HL-60 (cell line): Measurements from ENCODE around the gene SCO1.

Source experiments
- DNase-seq, 2 experiments: peaks; one replicate each; pipeline ENCODE4 v3.0.0-alpha.2; 2010 to 2020; ENCODE audit warnings: low read depth in 1 of 2, low spot score in 1 of 2
- H3K27ac ChIP-seq: fragments of 250-450 bp; sonication (Bioruptor Pico); replicated peaks from 2 replicates; pipeline ENCODE4 v1.5.1; 2020; ENCODE audit warnings: mild to moderate bottlenecking, moderate library complexity
- H3K27me3 ChIP-seq: fragments of 250-450 bp; sonication (Bioruptor Pico); 2 replicates; pipeline ENCODE4 v1.5.1; 2021; ENCODE audit warnings: mild to moderate bottlenecking, moderate library complexity; ENCODE audit not compliant: insufficient read depth, poor library complexity, severe bottlenecking
- H3K4me3 ChIP-seq: replicated peaks from 2 replicates; pipeline ENCODE4 v1.5.1; 2011; ENCODE audit warnings: mild to moderate bottlenecking, control low read depth, low read length; ENCODE audit not compliant: insufficient read depth
- GABPA ChIP-seq: IDR thresholded peaks from 2 replicates; pipeline ENCODE4 v1.6.1; 2012; ENCODE audit warnings: low read depth
- POLR2AphosphoS5 ChIP-seq: IDR thresholded peaks from 2 replicates; pipeline ENCODE4 v1.6.1; 2012; ENCODE audit warnings: low read depth
- SPI1 ChIP-seq: IDR thresholded peaks from 2 replicates; pipeline ENCODE4 v1.6.1; 2012; ENCODE audit warnings: low read depth, mild to moderate bottlenecking, borderline replicate concordance
- TF ChIP-seq, protein P1 (sequence below): IDR thresholded peaks from one replicate; pipeline ENCODE4 v1.5.1; 2011; ENCODE audit warnings: low read length, control low read depth, inconsistent platforms; ENCODE audit not compliant: insufficient read depth
- TF ChIP-seq, protein P2 (sequence below): IDR thresholded peaks from 2 replicates; pipeline ENCODE4 v1.6.1; 2012; ENCODE audit warnings: low read depth; ENCODE audit not compliant: insufficient replicate concordance

SCO1 gene

DNA sequence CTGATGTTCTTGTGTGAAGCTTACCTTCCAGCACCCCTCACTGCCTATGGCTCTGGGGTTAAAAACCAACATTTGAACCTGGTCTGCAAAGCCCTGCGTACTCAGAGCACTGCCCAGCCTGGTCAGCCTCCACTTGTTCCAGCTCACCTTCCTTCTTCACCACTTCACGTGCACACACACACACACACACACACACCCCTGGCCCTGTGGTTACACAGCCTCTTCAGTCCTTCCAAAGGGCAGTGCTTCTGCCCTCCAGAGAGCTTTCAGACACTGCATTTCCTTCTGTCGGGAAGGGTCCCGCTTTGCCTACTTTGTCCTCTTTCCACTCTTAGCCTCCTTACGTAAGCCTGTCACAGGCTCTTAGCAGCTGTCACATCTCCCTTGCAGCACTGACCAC, 42.1 kb upstream of the SCO1 start:
- no peaks in the 10 kb centered on the region for H3K27me3 ChIP-seq
- no peak overlapping the region for H3K27ac ChIP-seq
- DNase-seq: no peak
- no peak overlapping the region for H3K4me3 ChIP-seq
- TF ChIP-seq, protein P1, sequence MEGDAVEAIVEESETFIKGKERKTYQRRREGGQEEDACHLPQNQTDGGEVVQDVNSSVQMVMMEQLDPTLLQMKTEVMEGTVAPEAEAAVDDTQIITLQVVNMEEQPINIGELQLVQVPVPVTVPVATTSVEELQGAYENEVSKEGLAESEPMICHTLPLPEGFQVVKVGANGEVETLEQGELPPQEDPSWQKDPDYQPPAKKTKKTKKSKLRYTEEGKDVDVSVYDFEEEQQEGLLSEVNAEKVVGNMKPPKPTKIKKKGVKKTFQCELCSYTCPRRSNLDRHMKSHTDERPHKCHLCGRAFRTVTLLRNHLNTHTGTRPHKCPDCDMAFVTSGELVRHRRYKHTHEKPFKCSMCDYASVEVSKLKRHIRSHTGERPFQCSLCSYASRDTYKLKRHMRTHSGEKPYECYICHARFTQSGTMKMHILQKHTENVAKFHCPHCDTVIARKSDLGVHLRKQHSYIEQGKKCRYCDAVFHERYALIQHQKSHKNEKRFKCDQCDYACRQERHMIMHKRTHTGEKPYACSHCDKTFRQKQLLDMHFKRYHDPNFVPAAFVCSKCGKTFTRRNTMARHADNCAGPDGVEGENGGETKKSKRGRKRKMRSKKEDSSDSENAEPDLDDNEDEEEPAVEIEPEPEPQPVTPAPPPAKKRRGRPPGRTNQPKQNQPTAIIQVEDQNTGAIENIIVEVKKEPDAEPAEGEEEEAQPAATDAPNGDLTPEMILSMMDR: no peak
- TF ChIP-seq POLR2AphosphoS5: no peak
- TF ChIP-seq GABPA: no peak
- TF ChIP-seq, protein P2, sequence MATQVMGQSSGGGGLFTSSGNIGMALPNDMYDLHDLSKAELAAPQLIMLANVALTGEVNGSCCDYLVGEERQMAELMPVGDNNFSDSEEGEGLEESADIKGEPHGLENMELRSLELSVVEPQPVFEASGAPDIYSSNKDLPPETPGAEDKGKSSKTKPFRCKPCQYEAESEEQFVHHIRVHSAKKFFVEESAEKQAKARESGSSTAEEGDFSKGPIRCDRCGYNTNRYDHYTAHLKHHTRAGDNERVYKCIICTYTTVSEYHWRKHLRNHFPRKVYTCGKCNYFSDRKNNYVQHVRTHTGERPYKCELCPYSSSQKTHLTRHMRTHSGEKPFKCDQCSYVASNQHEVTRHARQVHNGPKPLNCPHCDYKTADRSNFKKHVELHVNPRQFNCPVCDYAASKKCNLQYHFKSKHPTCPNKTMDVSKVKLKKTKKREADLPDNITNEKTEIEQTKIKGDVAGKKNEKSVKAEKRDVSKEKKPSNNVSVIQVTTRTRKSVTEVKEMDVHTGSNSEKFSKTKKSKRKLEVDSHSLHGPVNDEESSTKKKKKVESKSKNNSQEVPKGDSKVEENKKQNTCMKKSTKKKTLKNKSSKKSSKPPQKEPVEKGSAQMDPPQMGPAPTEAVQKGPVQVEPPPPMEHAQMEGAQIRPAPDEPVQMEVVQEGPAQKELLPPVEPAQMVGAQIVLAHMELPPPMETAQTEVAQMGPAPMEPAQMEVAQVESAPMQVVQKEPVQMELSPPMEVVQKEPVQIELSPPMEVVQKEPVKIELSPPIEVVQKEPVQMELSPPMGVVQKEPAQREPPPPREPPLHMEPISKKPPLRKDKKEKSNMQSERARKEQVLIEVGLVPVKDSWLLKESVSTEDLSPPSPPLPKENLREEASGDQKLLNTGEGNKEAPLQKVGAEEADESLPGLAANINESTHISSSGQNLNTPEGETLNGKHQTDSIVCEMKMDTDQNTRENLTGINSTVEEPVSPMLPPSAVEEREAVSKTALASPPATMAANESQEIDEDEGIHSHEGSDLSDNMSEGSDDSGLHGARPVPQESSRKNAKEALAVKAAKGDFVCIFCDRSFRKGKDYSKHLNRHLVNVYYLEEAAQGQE: no peak
- TF ChIP-seq SPI1: no peak

DNA sequence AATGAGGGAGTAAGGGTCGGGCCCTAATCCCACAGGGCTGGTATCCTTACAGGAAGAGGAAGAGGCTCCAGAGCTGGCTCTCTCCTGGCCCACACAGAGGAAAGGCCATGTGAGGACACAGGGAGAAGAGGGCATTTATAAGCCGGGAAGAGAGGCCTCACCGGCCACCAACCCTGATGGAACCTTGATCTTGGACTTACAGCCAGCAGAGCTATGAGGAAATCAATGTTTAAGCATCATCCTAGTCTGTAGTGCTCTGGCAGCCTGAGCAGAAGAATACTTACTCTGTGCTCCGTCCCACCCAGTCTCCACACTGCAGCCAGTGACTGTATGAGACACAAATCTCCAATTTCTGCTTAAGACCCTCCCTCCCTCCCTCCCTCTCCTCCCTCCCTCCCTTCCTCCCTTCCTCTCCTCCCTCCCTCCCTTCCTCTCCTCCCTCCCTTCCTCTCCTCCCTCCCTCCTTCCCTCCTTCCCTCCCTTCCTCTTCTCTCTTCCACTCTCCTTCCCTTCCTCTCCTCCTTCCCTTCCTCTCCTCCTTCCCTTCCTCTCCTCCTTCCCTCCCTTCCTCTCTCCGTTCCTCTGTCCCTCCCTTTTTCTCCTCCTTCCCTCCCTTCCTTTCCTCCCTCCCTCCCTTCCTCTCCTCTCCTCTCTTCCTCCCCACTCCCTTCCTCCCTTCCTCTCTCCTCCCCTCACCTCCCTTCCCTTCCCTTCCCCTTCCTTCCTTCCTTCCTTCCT, 41.4 kb upstream of the SCO1 start:
- DNase-seq: no peak
- H3K4me3 ChIP-seq: no peak overlapping the region
- no peak overlapping the region for H3K27ac ChIP-seq
- H3K27me3 ChIP-seq: no peaks in the 10 kb centered on the region
- TF ChIP-seq, protein P2: no peak
- TF ChIP-seq, protein P1: no peak
- no peak for TF ChIP-seq SPI1
- TF ChIP-seq GABPA: no peak
- TF ChIP-seq POLR2AphosphoS5: no peak

DNA sequence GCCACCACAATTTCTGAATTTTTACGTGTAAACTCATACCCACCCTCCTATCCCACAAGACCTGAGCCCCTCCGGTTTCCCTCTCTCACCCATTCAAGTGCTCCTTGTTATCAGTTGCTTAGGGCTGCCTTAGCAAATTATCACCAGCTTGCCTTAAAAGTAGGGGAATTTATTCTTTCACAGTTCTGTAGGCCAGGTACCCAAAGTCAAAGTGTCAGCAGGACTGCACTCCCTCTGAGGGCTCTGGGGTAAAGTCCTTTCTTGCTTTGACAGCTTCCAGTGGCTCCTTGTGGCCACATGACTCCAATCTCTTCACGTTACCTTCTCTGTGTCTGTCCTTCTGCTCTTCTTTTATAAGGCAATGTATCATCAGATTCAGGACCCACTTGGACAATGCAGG, 40.4 kb upstream of the SCO1 start:
- no peaks in the 10 kb centered on the region for H3K27me3 ChIP-seq
- no peak overlapping the region for H3K4me3 ChIP-seq
- DNase-seq: no peak
- no peak overlapping the region for H3K27ac ChIP-seq
- TF ChIP-seq, protein P2: no peak
- TF ChIP-seq SPI1: no peak
- TF ChIP-seq, protein P1: no peak
- TF ChIP-seq POLR2AphosphoS5: no peak
- TF ChIP-seq GABPA: no peak
